GM19035 (cell line): ENCODE data around the gene ARFGAP1.
"Not testable (repeated sequence)": the region's sequence is repeated elsewhere in the genome, so short reads cannot be mapped to it uniquely, and the experiment has no call there.

ENCODE experiments used
- ATAC-seq: cut with Tn5 transposase; IDR thresholded peaks from one replicate; pipeline ENCODE4 v1.9.1; 2021; ENCODE audit not compliant: unreplicated experiment

The ARFGAP1 gene

DNA sequence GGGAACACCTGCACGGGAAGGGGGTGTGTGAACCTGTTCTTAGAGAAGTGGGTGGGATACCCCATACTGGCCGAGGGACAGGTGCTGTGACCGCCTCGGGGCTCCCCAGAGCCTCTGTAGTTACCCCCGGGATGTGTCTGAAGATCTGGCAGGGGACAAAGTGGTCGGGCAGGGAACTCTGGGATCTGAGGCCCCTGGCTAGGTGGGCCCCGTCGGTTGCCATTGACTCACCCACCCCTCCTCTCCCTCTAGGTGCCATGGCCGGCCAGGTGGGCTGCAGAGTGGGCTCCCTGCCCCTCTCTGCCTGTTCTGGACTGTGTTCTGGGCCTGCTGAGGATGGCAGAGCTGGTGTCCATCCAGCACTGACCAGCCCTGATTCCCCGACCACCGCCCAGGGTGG lies 32.6 kb upstream of the ARFGAP1 start:
- no peak for ATAC-seq

DNA sequence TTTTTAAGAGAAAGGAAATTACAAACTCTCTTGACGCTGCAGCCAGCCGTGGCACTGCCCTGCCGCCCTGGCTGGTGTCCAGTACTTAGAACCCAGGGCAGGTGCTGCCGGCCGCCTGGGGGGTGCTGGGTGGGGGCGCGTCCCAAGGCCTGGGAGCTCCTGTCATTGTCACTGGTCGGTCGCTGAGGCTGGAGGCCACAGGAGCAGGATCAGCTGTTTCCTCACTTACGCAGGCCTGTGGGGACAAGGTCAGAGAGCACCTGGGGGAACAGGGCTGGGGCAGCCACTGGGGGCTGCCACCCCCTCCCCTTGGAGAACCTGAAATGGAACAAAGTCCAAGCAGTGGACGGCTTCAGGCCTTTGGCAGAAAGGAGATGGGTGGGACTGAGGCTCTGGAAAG lies 31.3 kb upstream of the ARFGAP1 start:
- ATAC-seq, result no peak

DNA sequence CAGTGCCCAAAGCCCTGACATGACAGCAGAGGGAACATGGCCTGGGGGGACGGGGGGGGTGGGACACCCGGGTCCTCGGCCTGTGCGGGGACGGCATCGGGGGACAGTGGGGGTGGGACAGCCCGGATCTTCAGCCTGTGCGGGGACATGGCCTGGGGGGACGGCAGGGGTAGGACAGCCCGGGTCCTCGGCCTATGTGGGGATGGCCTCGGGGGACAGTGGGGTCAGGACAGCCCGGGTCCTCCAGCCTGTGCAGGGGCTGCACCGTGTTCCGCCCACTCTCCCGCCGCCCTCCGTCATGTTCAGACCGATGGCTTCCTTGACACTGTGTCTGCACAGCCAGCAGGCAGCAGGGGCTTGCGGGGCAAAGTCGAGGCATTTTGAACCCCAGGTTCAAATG lies 29.9 kb upstream of the ARFGAP1 start:
- ATAC-seq, result no peak

DNA sequence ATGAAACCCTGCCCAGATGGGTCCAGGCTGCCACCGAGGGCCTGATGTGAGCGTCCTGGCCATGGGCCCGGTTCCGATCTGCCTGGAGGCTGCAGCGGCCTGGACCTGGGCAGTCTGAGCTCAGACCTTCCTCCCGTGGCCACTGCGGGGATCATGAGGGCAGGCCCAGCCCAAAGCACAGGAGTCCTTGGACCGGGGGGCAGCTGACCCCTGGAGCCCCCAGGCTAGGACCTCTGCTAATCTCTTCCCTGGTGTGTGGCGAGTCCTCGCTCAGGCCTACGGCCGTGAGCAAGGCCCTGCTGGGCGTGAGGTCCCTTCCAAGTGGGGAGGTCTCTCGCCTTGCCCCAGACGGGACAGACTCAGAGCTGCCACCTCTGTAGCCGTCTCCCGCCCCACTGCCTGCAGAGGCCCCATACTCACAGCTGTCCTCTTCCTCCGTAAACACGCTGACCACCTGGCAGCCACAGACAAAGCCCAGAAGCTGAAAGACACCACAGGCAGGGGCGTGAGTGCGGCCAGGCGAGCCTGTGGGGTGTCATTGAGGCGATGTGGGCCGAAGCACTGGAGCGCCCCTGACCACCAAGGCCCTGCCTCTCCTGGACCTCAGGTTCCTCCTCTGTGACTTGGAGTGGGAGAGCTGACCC lies 28.9 kb upstream of the ARFGAP1 start:
- ATAC-seq, result no peak

DNA sequence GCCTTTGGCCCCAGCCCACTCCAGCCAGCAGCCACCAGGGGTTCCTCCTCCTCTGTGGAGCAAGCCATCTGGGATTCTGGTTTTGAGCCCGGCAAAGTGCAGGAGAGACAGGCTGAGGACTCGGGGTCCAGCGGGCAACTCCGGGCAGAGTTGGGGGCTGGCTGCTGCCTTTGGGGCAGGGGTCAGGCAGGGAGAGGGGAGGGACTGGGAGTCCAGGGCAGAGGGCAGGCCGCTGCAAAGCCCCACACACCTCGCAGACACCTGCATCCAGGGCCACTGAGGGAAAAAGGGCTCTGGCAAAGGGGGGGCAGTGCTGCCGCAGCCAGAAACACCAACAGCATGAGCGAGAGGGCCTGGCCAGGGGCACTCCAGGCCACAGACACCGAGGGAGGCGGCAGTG lies 28.1 kb upstream of the ARFGAP1 start:
- ATAC-seq, result no peak

DNA sequence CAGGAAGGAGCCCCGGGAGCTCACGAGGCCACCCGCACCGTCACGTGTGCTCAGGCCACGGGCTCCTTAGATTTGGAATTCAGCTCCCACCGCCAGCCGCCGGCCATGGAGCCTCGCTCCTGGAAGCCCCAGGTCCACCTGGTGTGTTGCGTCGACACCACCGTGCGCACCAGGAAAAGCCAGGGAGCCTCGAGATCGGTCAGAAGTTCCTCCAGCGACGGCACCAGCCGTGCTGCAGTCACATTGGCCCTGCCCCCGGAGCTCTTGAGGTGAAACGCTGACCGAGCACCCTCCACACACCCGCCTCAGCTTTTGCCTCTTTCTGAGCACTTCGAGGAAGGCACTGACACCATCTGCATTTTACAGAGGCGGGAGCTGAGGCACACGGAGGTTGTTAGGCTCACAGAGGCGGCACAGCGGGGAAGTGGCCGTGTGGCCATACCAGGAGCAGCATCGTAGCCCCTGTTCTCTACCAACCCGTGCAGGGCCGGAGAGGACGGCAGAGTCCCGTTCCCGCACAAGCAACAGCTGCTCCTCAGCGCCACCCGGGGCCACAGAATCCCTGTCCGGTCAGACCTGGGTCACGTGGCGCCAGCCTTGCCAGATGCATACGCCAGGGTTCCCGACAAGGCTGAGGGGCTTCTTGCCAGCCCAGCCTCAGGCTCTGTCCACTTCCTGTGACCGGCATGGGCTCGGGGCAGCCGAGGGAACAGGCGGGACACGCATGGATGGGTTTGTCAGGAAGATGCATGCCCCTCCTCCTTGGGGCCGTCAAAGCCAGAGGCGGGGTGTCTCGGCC lies 25.9 kb upstream of the ARFGAP1 start:
- no peak for ATAC-seq

DNA sequence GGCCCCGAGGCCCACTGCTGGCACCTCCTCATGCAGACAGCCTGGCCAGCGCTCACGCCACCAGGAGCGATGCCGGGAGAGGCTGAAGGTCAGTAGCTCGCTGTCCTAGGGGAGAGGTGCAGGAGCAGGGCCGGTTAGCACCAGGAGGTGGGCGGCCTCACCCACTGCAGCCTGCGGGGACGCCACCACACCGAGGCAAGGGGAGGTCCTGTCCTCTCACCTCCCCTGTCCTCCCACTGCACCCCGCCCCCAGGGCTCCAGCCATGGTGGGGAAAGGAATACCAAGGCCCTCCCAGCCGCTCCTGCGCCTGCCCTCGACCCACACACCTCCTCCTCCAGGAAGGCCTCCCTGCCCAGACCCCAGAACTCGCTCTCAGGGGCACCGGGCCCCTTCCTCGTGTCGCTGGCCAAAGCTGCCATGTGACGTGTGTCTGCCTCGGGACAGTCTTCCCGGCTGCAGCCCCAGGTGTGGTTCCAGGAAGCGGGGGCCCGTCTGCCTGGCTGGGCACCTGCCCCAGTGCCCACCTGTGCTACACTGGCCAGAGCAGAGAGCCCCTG lies 24.9 kb upstream of the ARFGAP1 start:
- ATAC-seq, result no peak

DNA sequence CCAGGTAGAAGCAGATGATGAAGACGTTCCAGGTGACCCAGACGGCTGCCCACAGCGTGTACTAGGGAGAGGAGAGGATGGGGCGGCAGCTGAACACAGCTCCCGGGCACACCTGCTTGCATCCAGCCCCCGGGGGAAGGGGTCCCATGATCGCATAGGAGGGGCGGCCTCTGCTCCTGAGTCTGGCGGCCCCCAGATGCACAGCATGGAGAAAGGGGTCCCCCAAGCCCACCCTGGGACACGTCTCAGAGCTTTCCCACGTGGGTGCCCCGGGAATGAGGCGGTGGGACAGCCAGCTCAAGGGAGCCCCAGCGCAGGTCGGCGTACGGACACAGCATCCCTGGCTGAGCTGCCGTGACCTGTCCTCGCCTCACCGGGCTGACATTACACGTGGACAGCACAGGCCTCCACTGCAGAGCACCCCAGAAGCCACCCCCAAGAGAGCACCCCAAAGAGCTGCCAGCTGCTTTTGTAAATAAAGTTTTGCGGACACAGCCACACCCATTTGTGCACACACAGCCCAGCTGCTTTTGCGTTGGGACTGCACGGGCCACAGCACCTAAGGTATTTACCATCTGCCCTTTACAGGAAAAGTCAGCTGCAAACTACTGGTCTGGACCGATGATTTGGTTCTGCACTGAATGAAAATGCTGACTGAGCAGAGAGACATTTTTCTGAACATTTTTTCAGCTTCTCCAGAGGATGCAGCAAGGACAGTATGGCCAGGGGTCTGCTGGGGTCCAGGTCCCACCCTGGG lies 23.6 kb upstream of the ARFGAP1 start:
- ATAC-seq, result no peak

DNA sequence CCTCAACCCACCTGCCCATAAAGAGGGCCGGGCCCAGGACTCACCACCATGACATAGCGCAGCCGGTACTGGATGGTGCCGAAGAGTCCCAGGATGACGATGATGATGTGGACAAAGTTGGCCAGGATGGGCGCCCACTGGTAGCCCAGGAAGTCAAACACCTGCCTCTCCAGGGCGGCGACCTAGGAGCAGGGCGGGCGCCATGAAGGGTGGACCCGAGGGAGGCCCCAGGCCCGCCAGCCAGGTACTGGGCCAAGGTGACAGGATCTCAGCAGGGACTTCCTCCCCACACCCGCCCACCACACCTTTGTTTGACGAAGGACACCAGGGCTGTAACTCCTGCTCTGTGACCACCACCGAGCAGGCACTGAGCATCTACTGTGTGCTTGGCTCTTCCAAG lies 22.7 kb upstream of the ARFGAP1 start:
- ATAC-seq, result no peak

DNA sequence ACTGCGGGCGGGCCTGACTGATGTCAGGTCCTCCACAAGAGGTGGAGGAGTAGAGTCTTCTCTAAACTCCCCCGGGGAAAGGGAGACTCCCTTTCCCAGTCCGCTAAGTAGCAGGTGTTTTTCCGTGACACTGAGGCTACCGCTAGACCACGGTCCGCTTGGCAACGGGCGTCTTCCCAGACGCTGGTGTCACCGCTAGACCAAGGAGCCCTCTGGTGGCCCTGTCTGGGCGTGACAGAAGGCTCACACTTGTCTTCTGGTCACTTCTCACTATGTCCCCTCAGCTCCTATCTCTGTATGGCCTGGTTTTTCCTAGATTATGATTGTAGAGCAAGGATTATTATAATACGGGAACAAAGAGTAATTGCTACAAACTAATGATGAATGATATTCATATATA lies 21.3 kb upstream of the ARFGAP1 start:
- ATAC-seq, result not testable (repeated sequence)

DNA sequence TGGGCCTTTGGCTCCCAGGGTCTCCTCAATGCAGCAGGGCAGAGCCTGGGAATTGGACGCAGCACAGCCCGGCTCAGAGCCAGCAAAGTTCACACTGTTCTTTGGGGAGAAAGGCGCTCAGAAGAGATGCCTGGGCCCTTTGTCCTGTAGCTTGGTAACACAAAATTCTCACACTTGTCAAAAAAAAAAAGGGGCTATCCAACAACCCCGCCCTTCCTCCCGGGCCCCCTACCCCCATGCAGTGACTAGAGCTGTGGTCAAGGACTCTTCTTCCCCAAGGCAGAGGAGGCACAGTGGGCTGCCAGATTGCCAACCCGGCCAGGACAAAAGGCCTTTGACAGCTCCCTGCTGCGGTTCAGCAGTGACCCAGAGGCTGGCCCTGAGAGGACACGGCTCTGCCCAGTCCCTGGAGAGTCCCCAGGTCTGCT lies 20.3 kb upstream of the ARFGAP1 start:
- ATAC-seq, result no peak

DNA sequence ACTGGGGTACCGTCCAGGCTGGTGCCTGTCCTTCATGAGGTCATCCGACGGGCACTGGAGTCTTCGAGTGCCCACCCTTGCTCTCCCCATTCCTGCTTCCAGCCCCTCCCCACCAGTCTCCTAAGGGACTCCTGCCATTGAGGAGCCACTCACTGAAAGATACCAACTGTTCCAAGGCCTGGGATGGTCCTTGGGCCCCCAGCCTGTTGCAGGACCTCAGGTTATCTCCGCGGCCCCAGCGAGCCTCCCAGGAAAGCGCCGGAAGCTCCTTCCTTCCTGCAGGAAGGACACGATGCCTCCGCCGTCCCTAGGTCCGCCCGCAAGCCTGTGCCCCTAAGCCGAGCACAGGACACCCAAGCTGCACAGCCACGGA lies 19.6 kb upstream of the ARFGAP1 start:
- ATAC-seq, result no peak

DNA sequence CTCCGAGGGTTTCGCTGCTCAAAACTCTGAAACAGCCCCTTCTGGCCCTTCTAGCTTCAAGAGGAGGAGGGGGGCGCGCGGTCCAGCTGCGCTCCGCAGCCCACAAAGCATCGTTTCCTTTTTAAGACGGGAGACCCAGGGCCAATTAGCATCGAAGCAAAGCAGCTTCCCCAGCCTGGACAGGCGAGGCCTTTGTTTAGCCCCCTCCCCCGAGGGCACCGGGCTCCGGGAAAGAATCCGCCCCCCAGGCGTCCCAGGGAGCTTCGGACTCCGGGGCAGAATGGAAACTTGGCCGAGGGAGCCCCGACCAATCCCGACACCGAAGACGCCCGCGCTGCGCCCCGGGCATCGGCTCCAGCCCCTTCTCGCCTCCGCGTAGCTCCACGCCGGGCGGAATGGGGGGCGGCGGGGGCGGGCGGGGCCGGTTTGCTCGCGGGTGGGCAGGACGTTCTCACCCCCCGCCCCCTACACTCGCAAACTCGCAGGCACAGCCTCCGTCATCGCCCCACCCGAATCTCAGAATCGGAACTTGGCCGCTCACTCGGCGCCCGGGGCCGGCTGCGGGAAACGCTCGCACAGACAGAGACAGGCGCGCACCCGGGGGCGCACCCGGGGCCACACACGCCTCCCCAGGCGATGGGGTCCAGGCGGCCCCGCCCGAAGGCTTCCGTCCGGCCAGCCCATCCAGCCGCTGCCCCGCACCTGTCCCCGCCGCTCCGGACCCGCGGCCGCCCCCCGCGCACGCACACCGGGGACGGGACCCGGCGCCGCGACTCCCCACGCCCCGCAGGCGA lies 19.0 kb upstream of the ARFGAP1 start:
- no peak for ATAC-seq

DNA sequence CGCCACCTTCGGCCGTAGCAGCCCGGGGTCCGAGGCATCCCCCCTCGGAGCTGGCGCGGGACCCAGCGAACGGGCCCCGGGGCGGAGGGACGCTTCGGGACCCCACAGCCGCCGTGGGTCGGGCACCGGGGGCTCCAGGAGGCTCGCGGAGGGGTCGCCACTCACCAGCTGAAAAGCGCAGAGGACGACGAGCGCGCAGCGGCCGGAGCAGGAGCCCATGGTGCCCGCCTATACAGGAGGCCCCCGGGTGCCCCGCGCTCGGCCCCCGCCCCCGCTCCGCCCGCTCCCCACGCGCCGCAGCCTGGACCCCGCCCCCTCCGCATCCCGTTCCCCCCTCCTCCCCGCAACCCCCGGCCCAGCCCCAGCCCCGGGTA lies 18.4 kb upstream of the ARFGAP1 start, which contains the start of gene NKAIN4:
NKAIN4 (minus strand) TSS at position 232 of the 374 bp plus-strand sequence; CDS start at position 219, 13 bp downstream.
- no peak for ATAC-seq

DNA sequence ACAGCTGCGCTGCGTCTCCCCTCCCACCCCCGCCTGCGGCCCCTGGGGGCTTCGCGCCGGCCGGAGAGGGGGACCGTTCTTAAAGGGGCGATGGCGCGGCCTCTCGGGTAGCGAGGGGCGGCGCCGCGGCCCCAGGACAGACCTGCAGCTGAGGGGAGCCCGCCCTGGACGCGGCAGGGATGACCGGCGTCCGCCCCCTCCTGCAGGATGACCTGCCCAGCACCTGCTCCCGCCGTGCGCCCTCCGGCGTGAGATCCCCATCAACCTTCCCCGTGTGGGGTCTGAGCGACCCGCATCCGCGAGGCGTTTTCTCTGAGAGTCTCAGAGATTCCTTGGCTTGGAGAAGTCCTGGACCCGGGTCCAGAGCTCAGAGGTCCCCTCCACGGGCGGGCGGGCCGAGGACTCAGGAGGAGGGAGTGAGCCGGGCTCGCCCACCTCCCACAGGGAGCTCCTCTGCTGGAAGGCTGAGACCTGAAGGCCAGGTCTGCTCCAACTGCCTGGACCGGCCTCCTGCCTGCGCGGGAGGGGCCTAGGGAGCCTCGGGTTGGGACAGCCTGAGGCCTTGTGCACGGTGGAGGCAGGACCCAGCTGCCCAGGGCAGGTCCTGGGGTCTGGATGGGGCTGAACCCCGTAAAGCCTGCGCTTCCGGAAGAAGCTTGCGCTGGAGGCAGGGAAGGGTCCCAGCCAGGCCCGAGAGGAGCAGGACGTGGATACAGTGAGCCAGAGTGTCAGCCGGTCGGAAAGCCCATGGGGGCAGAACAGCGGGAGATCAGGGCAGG lies 17.8 kb upstream of the ARFGAP1 start:
- ATAC-seq, result no peak

DNA sequence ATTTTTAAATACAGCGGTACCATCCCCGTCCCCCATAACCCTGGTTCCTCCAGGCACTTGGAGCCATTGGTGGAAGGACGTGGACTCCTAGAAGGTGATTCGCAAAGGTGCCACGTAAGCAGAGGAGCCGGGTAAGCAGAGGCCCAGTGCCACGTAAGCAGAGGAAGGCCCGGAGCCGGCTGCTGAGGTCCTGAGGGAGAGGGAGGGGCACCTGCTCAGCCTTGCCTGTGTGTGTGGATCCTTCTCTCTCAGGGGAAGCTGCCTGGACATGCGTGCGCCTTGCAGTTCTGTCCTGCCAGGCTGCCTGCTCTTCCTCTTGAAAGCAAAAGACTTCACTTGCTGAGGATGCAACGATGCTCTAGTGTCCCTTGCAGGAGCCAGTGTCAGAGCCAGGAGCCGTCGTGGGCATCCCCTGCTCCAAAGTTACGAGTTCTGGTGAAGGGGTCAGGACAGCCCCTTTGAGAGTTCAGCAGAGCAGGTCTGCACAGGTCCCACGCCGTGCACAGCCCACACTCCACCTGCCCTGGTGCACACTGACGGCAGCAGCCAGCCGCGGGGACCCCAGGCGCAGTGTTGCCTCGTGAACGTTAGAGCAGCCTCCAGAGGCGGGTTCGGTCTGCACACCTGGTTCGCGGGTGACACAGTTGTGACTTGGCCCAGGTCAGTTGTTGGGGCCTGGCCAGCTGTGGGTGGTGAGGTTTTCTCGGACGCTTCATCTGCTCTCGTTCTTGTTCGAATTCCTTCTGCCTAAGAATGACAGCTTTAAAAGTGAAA lies 16.5 kb upstream of the ARFGAP1 start:
- no peak for ATAC-seq

DNA sequence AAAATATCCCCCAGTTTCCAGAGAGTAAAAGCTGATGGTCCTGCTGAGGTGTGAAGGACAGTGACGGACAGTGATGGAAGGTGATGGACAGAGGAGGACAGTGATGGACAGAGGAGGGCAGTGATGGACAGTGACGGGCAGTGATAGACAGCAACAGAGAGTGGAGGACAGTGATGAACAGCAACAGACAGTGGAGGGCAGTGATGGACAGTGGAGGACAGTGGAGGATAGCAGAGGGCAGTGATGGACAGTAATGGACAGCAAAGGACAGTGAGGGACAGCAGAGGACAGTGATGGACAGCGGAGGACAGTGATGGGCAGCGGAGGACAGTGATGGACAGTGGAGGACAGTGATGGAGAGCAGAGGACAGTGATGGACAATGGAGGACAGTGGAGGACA lies 15.7 kb upstream of the ARFGAP1 start:
- ATAC-seq, result no peak

DNA sequence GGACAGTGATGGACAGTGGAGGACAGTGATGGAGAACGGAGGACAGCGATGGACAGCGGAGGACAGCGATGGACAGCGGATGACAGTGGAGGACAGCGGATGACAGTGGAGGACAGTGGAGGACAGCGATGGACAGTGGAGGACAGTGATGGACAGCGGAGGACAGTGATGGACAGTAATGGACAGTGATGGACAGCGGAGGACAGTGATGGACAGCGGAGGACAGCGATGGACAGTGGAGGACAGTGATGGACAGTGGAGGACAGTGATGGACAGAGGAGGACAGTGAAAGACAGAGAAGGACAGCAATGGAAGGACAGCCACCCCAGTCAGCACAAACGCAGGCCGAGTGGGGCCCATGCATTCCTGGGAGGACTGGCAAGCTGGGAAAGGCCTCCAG lies 15.0 kb upstream of the ARFGAP1 start:
- no peak for ATAC-seq

DNA sequence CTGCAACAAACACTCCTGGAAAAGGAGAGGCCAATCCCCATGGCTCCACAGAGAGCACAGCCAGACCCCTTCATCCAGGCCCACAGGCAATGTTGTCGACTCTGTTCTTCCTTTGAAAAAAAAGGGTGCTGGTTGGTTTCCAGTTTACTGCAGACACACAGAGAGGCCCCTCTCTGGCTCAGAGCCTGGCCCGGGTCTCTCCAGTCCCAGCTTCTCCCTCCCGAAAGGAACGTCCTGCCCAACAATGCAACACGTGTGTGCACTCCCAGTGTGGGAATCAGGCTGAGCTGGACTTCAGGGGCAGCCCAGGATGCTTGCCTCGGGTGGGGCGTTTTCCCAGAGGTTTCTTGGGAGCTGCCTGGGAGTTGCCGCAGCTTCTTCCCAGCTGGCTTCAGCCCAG lies 13.8 kb upstream of the ARFGAP1 start:
- ATAC-seq, result no peak
